GM12875 (cell line): ENCODE results near the gene MAN2A2.

Experiments
- H3K4me3 ChIP-seq: one replicate; pipeline ENCODE4 v1.5.1; 2011; ENCODE audit warnings: low read depth, low read length, control low read depth
- CTCF ChIP-seq: IDR thresholded peaks from 2 replicates; pipeline ENCODE4 v1.5.1; 2011; ENCODE audit warnings: low read depth, mild to moderate bottlenecking, control low read depth, inconsistent platforms, low read length, moderate library complexity, borderline replicate concordance; ENCODE audit not compliant: insufficient read depth

Gene MAN2A2

GRCh38 chr15:90876046-90876445 lies 27.1 kb upstream of the MAN2A2 start:
- no peak overlapping the region for H3K4me3 ChIP-seq
- no peak for TF ChIP-seq CTCF

- H3K4me3 ChIP-seq = no peak overlapping the region
Observed at GRCh38 chr15:90876512-90877170, 26.5 kb upstream of the MAN2A2 start.

GRCh38 chr15:90877315-90877714 lies 25.8 kb upstream of the MAN2A2 start:
- H3K4me3 ChIP-seq = no peak overlapping the region
- no peak for TF ChIP-seq CTCF

More at GRCh38 chr15:90876512-90877170, 26.5 kb upstream of the MAN2A2 start:
- TF ChIP-seq CTCF = no peak

- no peak overlapping the region for H3K4me3 ChIP-seq
- TF ChIP-seq CTCF = no peak
Observed at GRCh38 chr15:90877996-90878395, 25.1 kb upstream of the MAN2A2 start.

GRCh38 chr15:90878660-90879059 lies 24.4 kb upstream of the MAN2A2 start:
- H3K4me3 ChIP-seq = no peak overlapping the region
- TF ChIP-seq CTCF = no peak

GRCh38 chr15:90879730-90880366 lies 23.3 kb upstream of the MAN2A2 start:
- TF ChIP-seq CTCF = no peak
- H3K4me3 ChIP-seq = no peak overlapping the region

GRCh38 chr15:90880381-90881145 lies 22.5 kb upstream of the MAN2A2 start:
- no peak overlapping the region for H3K4me3 ChIP-seq
- TF ChIP-seq CTCF = no peak
